ENCODE data around the gene GDF10.

GDF10 gene

DNA sequence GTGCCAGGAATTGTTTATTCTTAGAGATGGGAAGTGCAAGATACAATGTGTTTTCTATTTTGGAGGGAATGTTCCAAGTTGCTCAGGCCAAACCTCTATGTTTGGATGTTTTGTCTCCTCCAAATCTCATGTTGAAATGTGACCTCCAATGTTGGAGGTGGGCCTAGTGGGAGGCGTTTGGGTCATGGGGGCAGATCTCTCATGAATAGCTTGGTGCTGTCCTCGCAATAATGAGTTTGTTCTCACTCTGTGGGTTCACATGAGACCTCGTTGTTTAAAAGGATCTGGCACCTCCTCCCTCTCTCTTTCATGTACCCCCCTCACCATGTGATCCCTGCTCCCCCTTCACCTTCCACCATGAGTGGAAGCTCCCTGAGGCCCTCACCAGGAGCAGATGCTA, 8.3 kb upstream of the GDF10 start:
- ATAC-seq (ENCODE audit: low read depth) (no peak), DNase-seq (ENCODE audit: low spot score in 2 of 2) (no peak)
- H3K27ac Mint-ChIP-seq: no peak overlapping the region
- no peaks in the 10 kb centered on the region for H3K9me3 Mint-ChIP-seq
- H3K36me3 Mint-ChIP-seq: no peaks in the 10 kb centered on the region
- H3K27me3 Mint-ChIP-seq: peaks cover 12% of the 10 kb centered on the region
- no peaks in the 10 kb centered on the region for H3K4me1 Mint-ChIP-seq
- H3K4me3 Mint-ChIP-seq: no peak overlapping the region

DNA sequence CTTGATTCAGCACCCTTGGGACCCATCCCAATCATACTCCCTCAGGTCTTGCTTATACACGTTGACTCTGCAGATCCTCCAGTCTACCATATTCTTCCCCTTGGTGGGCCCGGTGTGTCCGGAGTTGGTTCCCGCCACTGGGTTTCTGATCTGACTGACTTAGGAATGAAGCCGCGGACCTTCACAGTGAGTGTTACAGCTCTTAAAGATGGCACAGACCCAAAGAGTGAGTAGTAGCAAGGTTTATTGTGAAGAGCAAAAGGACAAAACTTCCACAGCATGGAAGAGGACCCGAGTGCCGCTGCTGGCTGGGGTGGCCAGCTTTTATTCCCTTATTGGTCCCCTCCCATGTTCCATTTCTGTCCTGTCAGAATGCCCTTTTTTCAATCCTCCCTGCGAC, 5.9 kb upstream of the GDF10 start:
- H3K9me3 Mint-ChIP-seq: no peaks in the 10 kb centered on the region
- no peak overlapping the region for H3K27ac Mint-ChIP-seq
- H3K4me3 Mint-ChIP-seq: no peak overlapping the region
- no peaks in the 10 kb centered on the region for H3K4me1 Mint-ChIP-seq
- ATAC-seq (ENCODE audit: low read depth) (no peak), DNase-seq (ENCODE audit: low spot score in 2 of 2) (no peak)
- no peaks in the 10 kb centered on the region for H3K36me3 Mint-ChIP-seq
- H3K27me3 Mint-ChIP-seq: peaks cover 14% of the 10 kb centered on the region

DNA sequence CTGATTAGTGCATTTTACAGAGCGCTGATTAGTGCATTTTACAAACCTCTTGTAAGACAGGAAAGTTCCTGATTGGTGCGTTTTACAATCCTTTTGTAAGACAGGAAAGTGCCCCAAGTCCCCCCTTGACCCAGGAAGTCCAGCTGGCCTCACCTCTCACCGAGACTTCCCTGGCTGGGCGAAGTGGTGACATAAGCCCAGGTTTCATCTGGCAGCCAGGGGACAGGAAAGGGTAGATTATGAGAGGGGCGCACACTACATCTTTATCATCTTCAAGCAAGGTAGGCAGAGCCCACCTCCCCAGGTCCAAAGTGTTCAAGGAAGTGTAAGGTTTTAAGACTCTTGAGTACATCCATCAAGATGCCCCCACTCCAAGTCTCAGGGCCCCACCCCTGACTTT, 5.5 kb upstream of the GDF10 start:
- H3K9me3 Mint-ChIP-seq: no peaks in the 10 kb centered on the region
- ATAC-seq (ENCODE audit: low read depth) (no peak), DNase-seq (ENCODE audit: low spot score in 2 of 2) (no peak)
- peaks cover 14% of the 10 kb centered on the region for H3K27me3 Mint-ChIP-seq
- H3K4me3 Mint-ChIP-seq: no peak overlapping the region
- no peaks in the 10 kb centered on the region for H3K36me3 Mint-ChIP-seq
- H3K27ac Mint-ChIP-seq: no peak overlapping the region
- no peaks in the 10 kb centered on the region for H3K4me1 Mint-ChIP-seq

DNA sequence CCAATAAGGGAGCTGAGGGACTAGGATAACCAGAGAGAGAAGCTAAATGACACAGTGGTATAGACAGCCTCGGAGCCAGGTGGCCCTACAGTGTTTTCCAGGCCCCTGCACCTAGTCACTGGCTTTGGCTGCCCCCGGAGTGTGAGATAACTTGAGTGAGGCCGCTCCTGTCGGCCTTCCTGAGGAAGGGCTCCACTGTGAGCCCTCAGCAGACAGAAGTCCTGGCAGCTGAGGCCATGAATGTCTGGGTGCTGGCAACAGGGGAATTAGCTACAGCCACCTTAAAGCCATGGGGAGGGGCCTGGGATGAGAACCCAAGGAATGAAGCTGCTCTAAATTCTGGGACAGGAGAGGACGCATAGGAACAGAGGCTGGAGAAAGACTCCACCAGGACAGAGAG, 4.6 kb upstream of the GDF10 start:
- DNase-seq (ENCODE audit: low spot score in 2 of 2) (no peak), ATAC-seq (ENCODE audit: low read depth) (no peak)
- no peak overlapping the region for H3K27ac Mint-ChIP-seq
- H3K36me3 Mint-ChIP-seq: no peaks in the 10 kb centered on the region
- peaks cover 15% of the 10 kb centered on the region for H3K27me3 Mint-ChIP-seq
- H3K9me3 Mint-ChIP-seq: no peaks in the 10 kb centered on the region
- H3K4me1 Mint-ChIP-seq: no peaks in the 10 kb centered on the region
- H3K4me3 Mint-ChIP-seq: no peak overlapping the region

DNA sequence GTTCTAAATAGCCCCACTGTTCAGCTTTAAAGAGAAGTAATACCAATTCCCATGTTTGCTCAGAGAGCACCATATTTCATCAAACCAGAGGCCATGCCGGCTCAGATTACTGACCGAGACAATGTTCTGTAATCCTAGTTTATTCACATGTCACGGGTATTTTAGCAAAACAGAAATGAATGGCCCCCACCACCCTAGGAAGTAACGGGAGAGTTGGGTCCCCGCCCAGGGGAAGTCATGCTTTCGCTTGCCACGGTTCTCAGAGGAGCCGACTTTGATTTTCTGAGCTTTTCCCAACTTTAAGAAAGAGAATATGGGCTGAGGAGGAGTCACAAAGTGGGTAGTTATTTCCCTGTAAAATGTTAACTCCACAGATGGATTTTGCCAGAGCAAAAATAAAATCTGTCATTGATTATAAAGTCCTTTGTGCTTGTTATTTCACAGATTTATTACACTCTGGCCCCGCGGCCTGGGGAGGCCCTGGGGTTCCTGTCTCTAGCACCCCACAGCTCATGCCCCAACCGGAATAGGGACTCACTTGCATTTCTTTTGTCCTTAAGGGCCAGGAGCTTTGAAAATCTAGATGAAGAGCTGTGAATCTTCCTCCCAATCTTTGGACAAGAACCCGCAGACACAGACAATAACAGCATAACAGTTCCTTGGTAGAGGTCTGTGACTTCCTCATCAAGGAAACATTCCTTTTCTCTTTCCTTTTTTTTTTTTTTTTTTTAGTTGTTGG, 3.7 kb upstream of the GDF10 start:
- ATAC-seq (ENCODE audit: low read depth) (no peak), DNase-seq (ENCODE audit: low spot score in 2 of 2) (no peak)
- H3K27ac Mint-ChIP-seq: no peak overlapping the region

DNA sequence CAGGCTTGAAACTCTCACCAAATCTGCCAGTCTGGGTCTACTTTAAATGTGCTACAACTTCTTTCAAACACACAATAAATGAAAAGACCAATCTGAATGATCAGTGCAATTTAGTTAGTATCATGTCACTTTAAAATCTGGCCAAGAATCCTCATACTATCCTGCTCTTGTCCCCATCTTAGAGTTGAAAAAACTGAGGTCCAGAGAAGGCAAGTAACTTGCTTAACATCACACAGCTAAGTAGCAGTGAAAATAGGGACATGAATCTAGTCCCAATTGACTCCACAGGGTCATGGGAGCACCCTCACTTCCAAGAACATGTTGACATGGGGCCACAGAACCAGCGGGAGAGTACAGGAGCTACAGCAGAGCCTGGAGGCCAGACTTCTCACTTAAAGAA, 3.1 kb upstream of the GDF10 start:
- Mint-ChIP-seq H3K9me3 (no peaks in the 10 kb centered on the region), H3K4me1 (peaks cover 3% of the 10 kb centered on the region), H3K4me3 (no peak overlapping the region), H3K27me3 (peaks cover 21% of the 10 kb centered on the region), H3K27ac (no peak overlapping the region), H3K36me3 (no peaks in the 10 kb centered on the region)
- ATAC-seq (ENCODE audit: low read depth) (no peak), DNase-seq (ENCODE audit: low spot score in 2 of 2) (no peak)

More for the DNA sequence above, 3.7 kb upstream of the GDF10 start:
- H3K9me3 Mint-ChIP-seq: no peaks in the 10 kb centered on the region
- peaks cover 3% of the 10 kb centered on the region for H3K4me1 Mint-ChIP-seq
- H3K27me3 Mint-ChIP-seq: peaks cover 21% of the 10 kb centered on the region
- H3K36me3 Mint-ChIP-seq: no peaks in the 10 kb centered on the region
- H3K4me3 Mint-ChIP-seq: no peak overlapping the region

DNA sequence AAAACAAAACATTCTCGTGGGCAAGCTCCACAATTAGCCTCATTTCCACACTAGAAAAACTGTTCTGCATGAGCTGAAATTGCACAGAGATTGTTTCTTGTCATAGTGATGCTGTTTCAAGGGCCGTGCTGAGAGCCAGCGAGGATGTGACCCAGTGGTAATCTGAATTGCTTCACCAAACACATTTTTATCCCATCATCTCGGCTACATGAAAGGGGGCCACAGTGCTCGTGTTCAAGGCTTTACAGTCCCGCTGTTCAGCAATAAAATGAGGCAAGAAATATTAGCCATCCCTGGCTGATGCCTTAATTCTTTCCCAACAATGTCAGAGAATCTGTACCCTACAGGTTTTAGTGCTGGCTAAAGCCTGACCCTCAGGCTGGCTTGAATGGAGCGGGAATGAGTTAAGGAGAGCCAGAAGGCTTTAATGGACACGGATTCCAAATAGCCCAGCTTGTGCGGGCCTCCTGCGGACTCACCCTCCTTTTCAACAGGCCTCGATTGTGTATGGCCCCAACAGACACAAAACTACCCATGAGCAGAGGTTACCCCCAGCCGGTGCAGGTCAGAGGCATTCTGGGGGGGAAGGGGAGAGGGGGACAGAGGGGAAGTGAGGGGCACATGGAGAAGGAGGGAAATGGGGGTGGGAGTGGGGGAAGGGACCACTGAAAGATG, 2.0 kb upstream of the GDF10 start:
- Mint-ChIP-seq H3K9me3 (no peaks in the 10 kb centered on the region), H3K4me3 (no peak overlapping the region), H3K4me1 (peaks cover 3% of the 10 kb centered on the region), H3K27ac (no peak overlapping the region), H3K27me3 (peaks cover 21% of the 10 kb centered on the region), H3K36me3 (no peaks in the 10 kb centered on the region)
- DNase-seq (ENCODE audit: low spot score in 2 of 2): no peak
- no peak for ATAC-seq (ENCODE audit: low read depth)

DNA sequence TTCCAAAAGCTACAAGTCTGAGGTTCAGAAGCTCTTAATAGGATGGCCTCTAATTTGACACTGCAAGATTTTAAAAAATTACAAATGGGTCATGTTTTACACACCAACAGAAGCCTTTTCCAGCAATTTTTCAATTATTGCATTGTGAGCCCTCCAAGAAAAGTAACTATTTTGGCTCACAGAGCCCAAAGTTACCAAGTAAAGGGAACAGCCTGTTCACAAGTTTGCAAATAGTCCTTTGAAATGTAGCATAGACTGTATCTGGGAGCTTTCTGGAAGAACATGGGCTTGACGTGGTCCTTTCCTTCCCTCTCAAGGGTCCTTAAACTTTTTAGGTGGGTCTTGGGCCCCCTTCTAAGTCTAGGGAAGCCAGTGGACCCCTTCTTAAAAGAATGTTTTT, 1.3 kb upstream of the GDF10 start:
- no peak for DNase-seq (ENCODE audit: low spot score in 2 of 2)
- no peaks in the 10 kb centered on the region for H3K9me3 Mint-ChIP-seq
- H3K36me3 Mint-ChIP-seq: no peaks in the 10 kb centered on the region
- H3K4me1 Mint-ChIP-seq: peaks cover 3% of the 10 kb centered on the region
- H3K27ac Mint-ChIP-seq: no peak overlapping the region
- H3K4me3 Mint-ChIP-seq: no peak overlapping the region
- ATAC-seq (ENCODE audit: low read depth): no peak
- H3K27me3 Mint-ChIP-seq: peaks cover 21% of the 10 kb centered on the region

DNA sequence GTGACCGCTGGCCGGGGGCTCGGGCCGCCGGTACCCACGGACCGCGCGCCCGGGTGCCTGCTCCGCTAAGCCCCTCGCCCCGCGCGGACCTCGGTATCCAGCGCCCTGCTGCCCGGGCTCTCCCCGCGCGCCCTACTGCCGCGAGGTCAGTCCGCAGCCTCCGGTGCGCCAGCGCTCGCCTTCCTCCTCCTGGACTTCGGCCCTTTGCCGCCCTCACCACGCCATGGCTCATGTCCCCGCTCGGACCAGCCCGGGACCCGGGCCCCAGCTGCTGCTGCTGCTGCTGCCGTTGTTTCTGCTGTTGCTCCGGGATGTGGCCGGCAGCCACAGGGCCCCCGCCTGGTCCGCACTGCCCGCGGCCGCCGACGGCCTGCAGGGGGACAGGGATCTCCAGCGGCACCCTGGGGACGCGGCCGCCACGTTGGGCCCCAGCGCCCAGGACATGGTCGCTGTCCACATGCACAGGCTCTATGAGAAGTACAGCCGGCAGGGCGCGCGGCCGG, 483 bp downstream of the GDF10 start:
- peaks cover 3% of the 10 kb centered on the region for H3K4me1 Mint-ChIP-seq
- no peak overlapping the region for H3K27ac Mint-ChIP-seq
- ATAC-seq (ENCODE audit: low read depth) (no peak), DNase-seq (ENCODE audit: low spot score in 2 of 2) (no peak)
- H3K36me3 Mint-ChIP-seq: no peaks in the 10 kb centered on the region
- no peaks in the 10 kb centered on the region for H3K9me3 Mint-ChIP-seq
- H3K4me3 Mint-ChIP-seq: no peak overlapping the region
- H3K27me3 Mint-ChIP-seq: peaks cover 14% of the 10 kb centered on the region

DNA sequence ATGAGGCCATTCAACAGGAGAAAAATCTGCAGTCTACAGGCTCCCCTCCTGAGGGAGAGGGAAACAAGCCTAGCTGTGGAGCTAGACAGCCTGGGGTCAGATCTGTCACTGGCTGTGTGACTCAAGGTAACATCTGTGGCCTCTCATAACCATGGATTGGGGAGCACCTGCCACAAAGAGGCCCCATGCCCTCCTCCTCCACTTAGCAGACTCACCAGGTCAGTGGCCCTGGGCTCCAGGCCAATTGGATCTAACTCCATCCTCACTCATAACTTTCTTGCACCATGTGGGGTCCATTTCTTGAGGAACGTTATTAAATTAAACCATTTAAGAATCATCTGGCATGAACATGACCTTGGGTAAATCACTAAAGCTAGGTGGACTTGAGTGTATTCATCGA, 1.8 kb downstream of the GDF10 start:
- no peak overlapping the region for H3K27ac Mint-ChIP-seq
- peaks cover 16% of the 10 kb centered on the region for H3K27me3 Mint-ChIP-seq
- H3K9me3 Mint-ChIP-seq: no peaks in the 10 kb centered on the region

DNA sequence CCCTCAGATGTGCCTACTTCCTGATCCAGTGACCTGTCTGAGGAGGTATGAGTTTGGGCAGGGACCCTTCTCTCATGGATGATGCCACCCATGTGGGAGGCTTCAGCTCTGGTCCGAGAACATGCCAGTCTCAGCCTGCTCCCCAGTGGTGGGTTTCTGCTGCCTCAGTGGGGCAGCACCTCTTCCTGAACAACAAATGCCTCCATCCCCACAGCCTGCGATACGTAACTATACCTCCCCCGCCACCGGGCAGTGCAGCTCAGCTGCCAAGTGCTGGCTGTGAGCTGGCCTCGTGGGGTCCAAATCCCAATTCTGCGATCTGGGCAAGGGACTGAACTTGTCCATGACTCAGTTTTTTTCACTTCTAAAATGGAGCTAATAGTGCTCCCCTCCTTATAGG, 3.1 kb downstream of the GDF10 start:
- Mint-ChIP-seq H3K27ac (no peak overlapping the region), H3K27me3 (peaks cover 17% of the 10 kb centered on the region), H3K4me1 (peaks cover 8% of the 10 kb centered on the region), H3K4me3 (no peak overlapping the region), H3K36me3 (no peaks in the 10 kb centered on the region), H3K9me3 (no peaks in the 10 kb centered on the region)
- ATAC-seq (ENCODE audit: low read depth): no peak
- no peak for DNase-seq (ENCODE audit: low spot score in 2 of 2)

More for the DNA sequence above, 1.8 kb downstream of the GDF10 start:
- H3K4me3 Mint-ChIP-seq: no peak overlapping the region
- H3K4me1 Mint-ChIP-seq: peaks cover 8% of the 10 kb centered on the region
- H3K36me3 Mint-ChIP-seq: no peaks in the 10 kb centered on the region
- DNase-seq (ENCODE audit: low spot score in 2 of 2): no peak
- ATAC-seq (ENCODE audit: low read depth): no peak

DNA sequence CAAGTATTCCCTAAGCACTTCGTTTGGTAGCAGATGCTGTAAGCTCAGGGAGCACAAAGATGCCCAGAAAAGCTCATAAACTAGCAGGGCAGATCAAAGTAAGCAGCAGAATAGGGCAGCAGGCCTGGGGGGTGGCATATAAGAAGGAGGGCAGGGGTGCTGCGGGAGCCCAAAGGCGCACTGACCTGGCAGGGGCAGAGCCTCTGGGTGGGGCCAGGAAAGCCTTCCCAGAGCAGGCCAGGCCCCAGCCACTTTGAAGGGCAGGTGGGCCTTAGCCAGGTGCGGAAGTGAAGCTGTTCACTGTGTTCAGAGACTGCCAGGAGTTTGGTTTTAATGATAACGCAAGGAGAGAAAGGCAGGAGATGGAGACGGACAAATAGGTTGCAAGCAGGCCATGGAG, 3.9 kb downstream of the GDF10 start:
- DNase-seq (ENCODE audit: low spot score in 2 of 2) (no peak), ATAC-seq (ENCODE audit: low read depth) (no peak)
- H3K27me3 Mint-ChIP-seq: peaks cover 17% of the 10 kb centered on the region
- H3K9me3 Mint-ChIP-seq: no peaks in the 10 kb centered on the region
- H3K4me1 Mint-ChIP-seq: peaks cover 8% of the 10 kb centered on the region
- no peaks in the 10 kb centered on the region for H3K36me3 Mint-ChIP-seq
- no peak overlapping the region for H3K4me3 Mint-ChIP-seq
- no peak overlapping the region for H3K27ac Mint-ChIP-seq

DNA sequence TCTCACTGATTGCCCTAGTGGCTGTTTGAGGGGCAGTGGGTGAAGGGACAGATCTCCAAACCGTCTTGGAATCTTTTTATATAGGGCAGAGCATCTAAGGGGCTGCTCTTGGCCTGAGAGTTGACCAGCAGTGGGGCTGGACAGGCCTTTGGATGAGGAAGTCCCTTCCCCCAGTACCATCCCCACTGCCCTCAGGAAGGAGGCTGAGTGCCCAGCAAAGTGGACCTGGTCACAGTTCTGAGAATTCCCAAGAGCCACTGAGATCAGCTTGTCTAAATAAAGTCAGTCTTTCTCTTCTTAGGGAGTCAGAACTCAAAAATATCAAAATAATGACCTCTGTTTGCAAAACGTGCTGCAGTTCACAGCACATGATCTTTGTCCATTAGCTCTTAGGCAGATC, 5.6 kb downstream of the GDF10 start:
- H3K4me3 Mint-ChIP-seq: no peak overlapping the region
- H3K9me3 Mint-ChIP-seq: no peaks in the 10 kb centered on the region
- H3K27me3 Mint-ChIP-seq: peaks cover 16% of the 10 kb centered on the region
- ATAC-seq (ENCODE audit: low read depth) (no peak), DNase-seq (ENCODE audit: low spot score in 2 of 2) (no peak)
- H3K4me1 Mint-ChIP-seq: peaks cover 8% of the 10 kb centered on the region
- no peak overlapping the region for H3K27ac Mint-ChIP-seq
- no peaks in the 10 kb centered on the region for H3K36me3 Mint-ChIP-seq

DNA sequence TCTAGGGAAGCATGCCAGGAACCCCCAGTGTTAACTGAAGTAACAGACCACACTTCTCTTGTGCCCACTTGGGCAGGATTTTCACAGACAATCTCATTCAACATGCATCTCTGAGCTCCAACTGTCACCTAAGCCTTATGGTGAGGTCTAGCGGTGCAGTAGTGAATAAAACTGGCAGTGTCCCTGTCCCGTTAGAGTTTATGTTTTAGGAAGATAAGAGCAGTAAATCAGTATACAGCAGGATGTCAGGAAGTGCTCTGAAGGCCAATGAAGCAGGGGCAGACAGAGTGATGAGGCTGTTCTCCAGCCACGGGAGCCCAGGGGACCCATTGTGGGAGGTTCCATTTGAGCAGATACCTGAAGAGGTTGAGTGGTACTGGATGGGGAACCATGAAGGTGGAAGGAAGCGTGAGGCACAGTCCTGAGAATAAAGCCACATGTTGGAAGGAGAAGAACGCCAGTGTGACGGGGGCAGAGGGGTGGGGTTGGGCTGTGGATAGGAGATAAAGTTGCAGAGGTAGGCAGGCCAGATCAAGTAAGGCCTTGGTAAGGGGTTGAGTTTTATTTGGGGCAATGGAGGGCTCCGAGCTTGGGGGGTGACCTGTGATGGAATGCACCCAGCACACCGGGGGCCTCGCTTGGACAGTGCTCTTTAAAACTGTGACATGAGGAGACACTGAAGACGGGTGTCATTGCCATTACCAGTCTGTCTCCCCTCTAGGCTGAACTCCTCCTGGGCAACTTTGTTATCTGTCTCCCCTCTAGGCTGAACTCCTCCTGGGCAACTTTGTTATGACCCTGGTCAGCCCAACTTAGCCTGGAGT, 6.6 kb downstream of the GDF10 start:
- Mint-ChIP-seq H3K36me3 (no peaks in the 10 kb centered on the region), H3K27ac (peak overlapping the region; percentile 56), H3K4me1 (peaks cover 4% of the 10 kb centered on the region), H3K27me3 (peaks cover 10% of the 10 kb centered on the region), H3K4me3 (no peak overlapping the region), H3K9me3 (no peaks in the 10 kb centered on the region)
- no peak for ATAC-seq (ENCODE audit: low read depth)
- DNase-seq (ENCODE audit: low spot score in 2 of 2): no peak
